NCI-H2029 treated with DMSO at 0.1 percent for 48 hours (cell line): ENCODE data around the gene OSBPL2.

Experiments used
- DNase-seq: peaks from one replicate; lab custom pipeline; 2025; lab: John Stamatoyannopoulos, UW

Gene OSBPL2

DNA sequence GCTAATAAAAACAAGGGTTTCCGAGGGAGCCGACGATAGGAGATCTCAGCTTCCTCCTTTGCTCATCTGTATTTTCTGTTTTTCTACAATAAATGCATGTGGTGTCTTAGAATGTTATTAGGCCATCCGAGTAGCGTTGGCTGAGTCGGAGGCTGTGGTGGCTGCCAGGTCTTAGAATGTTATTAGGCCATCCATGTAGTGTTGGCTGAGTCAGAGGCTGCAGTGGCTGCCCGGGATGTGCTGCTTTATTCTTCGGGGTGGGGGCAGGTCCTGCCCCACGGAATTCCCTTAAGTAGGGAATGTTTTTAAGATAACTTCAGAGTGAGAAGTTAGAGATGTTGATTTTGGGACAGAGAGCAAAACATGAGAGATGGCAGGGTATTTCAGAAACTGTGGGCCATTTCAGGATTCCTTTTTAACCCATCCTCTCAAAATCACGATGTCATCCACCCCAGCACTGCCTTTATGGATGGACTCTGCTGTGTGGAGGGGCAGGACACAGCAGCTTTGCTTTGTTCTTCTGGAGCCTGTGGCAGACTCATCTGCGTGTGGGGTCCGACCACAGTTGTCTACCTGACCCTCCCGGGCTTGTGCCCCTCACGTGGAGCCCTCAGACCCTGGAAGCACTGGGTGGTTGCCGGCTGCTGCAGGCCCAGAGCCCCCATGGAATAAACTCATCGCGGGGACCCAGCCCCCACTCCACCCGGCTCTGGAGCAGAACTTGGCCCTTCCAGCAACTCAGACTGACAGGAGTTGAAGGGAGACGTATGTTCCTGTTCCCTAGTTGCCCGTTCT, 20.4 kb downstream of the OSBPL2 start:
- no peak for DNase-seq

GRCh38 chr20:62259294-62259565, 20.9 kb downstream of the OSBPL2 start:
- no peak for DNase-seq

GRCh38 chr20:62262064-62262463, 23.7 kb downstream of the OSBPL2 start:
- DNase-seq, result no peak

GRCh38 chr20:62263396-62263795, 25.1 kb downstream of the OSBPL2 start:
- no peak for DNase-seq

GRCh38 chr20:62265365-62265764, 27.0 kb downstream of the OSBPL2 start:
- no peak for DNase-seq

DNA sequence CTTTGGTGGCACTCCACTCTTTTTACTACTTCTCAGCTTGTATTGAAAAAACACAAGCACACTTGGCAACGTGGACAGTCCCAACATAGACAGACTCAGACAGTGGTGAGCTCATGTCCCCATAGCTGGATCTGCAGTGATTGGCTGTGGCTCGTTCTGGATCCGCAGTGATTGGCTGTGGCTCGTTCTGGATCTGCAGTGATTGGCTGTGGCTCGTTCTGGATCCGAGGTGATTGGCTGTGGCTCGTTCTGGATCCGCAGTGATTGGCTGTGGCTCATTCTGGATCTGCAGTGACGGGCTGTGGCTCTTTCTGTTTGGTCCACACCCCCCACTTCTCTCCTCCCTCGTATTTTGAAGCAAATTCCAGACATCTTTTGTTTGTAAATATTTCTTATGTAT, 28.0 kb downstream of the OSBPL2 start:
- DNase-seq, result no peak

DNA sequence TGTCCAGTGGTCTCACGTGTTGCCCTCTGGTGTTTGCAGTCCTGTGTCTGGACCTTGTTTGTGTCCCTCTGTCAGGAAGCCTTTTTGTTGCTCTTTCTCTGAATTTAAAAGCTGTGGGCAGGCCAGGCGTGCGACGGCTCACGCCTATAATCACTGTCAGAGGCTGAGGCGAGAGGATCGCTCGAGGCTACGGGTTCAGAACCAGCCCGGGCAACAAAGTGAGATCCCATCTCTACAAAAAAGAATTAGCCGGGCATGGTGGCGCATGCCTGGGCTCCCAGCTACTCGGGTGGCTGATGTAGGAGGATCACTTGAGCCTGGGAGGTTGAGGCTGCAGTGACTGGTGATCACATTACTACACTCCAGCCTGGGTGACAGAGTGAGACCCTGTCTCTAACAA, 28.5 kb downstream of the OSBPL2 start:
- DNase-seq, result no peak

GRCh38 chr20:62267543-62267942, 29.2 kb downstream of the OSBPL2 start:
- no peak for DNase-seq

GRCh38 chr20:62268228-62268900, 30.0 kb downstream of the OSBPL2 start:
- no peak for DNase-seq

DNA sequence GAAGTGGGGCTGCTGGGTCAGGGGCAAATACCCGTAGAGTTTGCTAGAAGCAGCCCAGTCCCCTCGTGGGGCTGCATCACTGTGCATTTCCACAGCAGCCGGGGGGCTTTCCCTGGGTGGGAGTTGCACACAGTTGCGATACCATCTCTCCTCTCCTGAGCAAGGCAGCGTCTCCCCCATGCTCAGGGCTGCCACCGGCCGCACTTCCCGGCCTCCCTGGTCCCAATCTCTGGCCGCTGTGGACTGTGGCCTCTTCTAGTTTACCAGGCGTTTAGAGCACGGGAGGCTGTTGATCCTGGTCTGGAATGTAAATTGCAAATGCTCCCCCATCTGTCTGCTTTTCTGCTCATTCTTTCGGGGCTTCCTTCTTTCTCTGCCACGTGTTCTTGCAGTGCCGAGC, 31.1 kb downstream of the OSBPL2 start:
- DNase-seq, result no peak

DNA sequence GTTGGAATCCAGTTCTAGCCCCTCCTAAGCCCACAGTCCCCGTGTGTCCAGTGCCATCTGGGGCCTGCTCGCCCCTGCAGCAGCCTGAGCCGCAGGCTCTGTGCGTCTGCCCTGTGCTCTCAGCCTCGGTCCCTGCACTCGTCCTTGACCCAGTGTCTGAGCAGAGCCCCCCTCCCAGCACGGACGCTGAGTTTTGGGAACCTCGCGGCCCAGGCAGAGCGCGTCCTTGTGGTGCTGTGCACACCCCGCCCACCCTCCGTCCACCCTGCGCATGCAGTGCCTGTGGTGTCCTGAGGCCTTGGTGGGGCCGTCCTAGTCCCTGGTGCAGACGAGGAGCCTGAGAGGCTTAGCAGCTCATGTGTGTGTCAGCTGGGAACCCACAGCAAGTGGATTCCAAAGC, 31.6 kb downstream of the OSBPL2 start:
- no peak for DNase-seq

GRCh38 chr20:62272200-62272599, 33.9 kb downstream of the OSBPL2 start:
- no peak for DNase-seq

- no peak for DNase-seq
Observed at GRCh38 chr20:62273416-62273815, 35.1 kb downstream of the OSBPL2 start.

DNA sequence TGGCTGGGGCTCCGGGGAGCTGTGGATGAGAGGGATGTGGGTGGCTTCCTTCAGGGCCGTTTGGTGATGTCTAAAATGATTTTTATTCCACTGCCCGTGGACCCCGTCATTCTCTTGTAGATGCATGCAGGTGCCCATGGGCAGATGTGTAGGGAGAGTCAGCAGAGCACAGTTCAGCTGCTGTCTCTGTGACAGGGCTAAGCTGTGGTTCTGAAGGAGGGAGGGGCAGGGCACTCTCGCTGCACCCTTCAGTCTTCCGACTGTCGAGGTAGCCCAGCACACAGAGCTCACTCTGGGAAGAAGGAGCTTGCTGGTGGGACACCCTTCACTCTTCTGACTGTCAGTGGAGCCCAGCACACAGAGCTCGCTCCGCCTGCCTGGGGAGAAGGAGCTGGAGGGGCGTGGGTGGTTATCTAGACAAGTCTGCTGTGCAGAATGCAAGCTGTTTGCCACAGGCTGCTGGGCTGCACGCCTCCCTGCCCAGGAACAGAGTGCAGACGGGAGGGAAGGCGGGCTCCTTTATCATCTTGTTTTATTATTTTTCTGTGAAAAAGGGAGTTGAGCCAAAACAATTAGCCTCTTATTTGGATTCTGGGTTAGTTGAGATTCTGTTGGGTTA, 36.1 kb downstream of the OSBPL2 start:
- DNase-seq, result no peak

DNA sequence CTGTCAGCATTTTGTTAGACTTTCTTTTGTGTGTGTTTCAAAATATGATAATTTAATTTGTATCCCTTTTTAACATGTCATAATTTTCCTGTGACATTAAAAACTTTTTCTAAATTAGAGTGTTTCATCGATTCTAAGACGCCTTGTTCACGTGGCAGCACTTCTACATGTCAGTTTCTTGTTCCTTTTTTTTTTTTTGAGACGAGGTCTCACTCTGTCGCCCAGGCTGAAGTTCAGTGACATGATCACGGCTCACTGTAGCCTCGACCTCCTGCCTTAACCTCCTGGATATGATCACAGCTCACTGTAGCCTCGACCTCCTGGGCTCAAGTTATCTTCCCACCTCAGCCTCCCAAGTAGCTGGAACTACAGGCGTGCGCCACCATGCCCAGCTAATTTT, 36.9 kb downstream of the OSBPL2 start:
- DNase-seq, result no peak

- DNase-seq, result no peak
Observed at GRCh38 chr20:62276439-62276838, 38.1 kb downstream of the OSBPL2 start.

- DNase-seq, result no peak
Observed at GRCh38 chr20:62277253-62277652, 38.9 kb downstream of the OSBPL2 start.

- no peak for DNase-seq
Observed at GRCh38 chr20:62280303-62280702, 42.0 kb downstream of the OSBPL2 start.

DNA sequence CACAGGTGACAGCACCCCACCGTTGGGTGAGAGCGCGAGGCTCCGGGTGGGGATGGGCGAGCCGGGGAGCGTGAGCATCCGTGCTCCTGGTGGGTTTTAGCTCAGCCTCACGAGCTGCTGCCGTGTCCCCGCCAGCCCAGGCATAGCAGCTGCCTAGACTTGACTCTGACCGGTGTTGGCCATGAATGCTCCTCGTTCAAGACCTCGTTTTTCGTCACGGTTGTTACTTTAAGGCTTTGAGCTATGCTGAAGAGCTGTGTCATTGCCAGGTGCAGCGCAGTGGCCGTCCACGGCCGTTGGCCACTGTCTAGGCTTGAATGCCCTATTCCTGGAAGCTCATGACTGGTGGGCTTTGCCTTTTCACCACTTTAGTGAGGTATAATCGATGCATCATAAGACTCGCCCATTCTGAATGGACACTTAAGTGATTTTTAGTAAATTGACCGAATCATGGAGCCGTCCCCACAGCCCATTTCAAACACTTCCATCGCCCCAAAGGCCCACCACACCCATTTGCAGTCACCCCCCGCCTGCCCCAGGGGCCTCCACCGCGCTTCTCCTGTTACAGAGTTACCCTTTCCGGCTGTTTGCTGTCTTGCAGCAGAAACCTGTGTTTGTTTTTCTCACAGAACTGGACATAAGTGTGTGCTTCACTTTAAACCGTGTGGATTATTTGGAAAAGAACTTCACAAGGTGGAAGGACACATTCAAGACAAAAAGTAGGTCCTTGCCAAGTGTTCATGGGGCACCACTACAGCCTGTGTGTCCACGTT, 43.0 kb downstream of the OSBPL2 start:
- no peak for DNase-seq

DNA sequence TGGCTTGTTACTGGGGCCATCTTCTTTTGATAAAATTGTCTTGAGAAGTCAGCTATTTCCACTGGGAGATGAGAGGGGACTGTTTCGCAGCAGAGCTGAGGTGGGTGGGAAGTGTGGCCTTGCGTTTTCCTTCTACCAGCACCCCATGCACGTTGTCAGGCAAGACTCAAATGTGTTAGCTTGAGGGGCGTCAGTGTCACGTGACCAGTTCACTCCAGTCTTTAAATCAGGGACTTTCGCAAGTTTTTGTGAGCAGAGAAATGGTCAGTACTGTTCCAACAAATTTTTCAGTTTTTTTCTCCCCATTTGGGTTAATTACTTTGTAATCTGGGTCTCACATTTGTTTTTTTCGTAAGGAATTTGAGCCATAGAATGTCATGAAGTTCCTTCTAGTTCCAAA, 43.8 kb downstream of the OSBPL2 start:
- no peak for DNase-seq

DNA sequence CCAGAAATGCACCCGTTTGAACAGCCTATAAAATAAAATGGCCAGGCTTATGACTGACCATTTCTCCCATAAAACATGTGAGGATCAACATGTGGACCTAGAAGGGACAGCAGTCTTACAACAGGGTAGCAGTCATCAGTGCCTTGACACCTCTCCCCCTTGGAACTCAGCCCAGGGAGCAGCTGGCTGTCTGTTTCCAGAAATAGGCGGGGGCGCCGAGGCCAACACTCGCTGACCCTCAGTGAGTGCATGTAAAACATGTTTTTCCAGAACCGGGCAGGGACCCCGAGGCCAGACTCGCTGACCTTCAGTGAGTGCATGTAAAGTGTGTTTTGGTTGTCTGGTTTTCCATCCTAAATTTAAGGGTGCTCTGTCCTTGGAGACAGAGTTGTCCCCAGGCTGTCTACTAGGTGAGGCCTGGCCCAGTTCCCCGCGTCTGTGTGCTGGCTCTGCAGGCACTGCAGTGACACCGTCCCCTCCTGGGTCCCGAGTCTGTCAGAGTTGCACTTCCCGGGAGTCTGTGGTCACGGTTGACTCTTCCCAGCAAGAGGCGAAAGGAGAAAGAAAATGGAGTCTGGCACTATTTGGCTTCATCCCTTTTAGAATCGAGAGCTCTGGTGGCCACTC, 44.7 kb downstream of the OSBPL2 start:
- no peak for DNase-seq

- DNase-seq, result no peak
Observed at GRCh38 chr20:62284448-62284847, 46.1 kb downstream of the OSBPL2 start.
